Adipocyte (in vitro differentiated cells): Measurements from ENCODE around the gene LY6G6D.

Experiments used
- DNase-seq: peaks from one replicate; pipeline ENCODE4 v3.0.0-alpha.2; 2015; ENCODE audit warnings: low read depth
- H3K27me3 ChIP-seq: replicated peaks from 2 replicates; pipeline ENCODE4 v1.7.0; 2013; ENCODE audit warnings: mild to moderate bottlenecking, low read length, moderate library complexity; ENCODE audit not compliant: control insufficient read depth, insufficient read depth
- H3K36me3 ChIP-seq: 2 replicates; pipeline ENCODE4 v1.7.0; 2013; ENCODE audit warnings: low read length, mild to moderate bottlenecking, moderate library complexity; ENCODE audit not compliant: control insufficient read depth, insufficient read depth, severe bottlenecking
- H3K4me1 ChIP-seq: 2 replicates; pipeline ENCODE4 v1.7.0; 2013; ENCODE audit warnings: mild to moderate bottlenecking, low read length, moderate library complexity; ENCODE audit not compliant: control insufficient read depth, insufficient read depth
- H3K4me3 ChIP-seq: 2 replicates; pipeline ENCODE4 v1.7.0; 2013; ENCODE audit warnings: mild to moderate bottlenecking, low read length, moderate library complexity
- H3K9ac ChIP-seq: 2 replicates; pipeline ENCODE4 v1.7.0; 2013; ENCODE audit warnings: mild to moderate bottlenecking, low read length, moderate library complexity
- H3K9me3 ChIP-seq: 2 replicates; pipeline ENCODE4 v1.7.0; 2013; ENCODE audit warnings: mild to moderate bottlenecking, low read length, moderate library complexity; ENCODE audit not compliant: control insufficient read depth

Gene LY6G6D

GRCh38 chr6:31761343-31761742, 46.2 kb downstream of the LY6G6D start:
- Histone ChIP-seq H3K9me3 (no peaks in the 10 kb centered on the region), H3K4me1 (no peaks in the 10 kb centered on the region), H3K9ac (no peak overlapping the region), H3K4me3 (no peak overlapping the region), H3K27me3 (peaks cover 4% of the 10 kb centered on the region), H3K36me3 (no peaks in the 10 kb centered on the region)
- no peak for DNase-seq

- H3K9ac ChIP-seq, result no peak within 1 kb of the TSS
- H3K4me3 ChIP-seq, result no peak within 1 kb of the TSS
- H3K36me3 ChIP-seq, result no peaks in the 10 kb centered on the region
- H3K4me1 ChIP-seq, result no peaks in the 10 kb centered on the region
- no peaks in the 10 kb centered on the region for H3K9me3 ChIP-seq
- peaks cover 7% of the 10 kb centered on the region for H3K27me3 ChIP-seq
- no peak for DNase-seq
Observed at GRCh38 chr6:31762356-31762755, 47.2 kb downstream of the LY6G6D start, which contains the start of gene SAPCD1. SAPCD1 (plus strand) TSS chr6:31762656; CDS start chr6:31763055, 399 bp downstream.

- Histone ChIP-seq H3K9ac (no peak overlapping the region), H3K36me3 (no peaks in the 10 kb centered on the region), H3K4me3 (no peak overlapping the region), H3K4me1 (no peaks in the 10 kb centered on the region), H3K9me3 (no peaks in the 10 kb centered on the region), H3K27me3 (peaks cover 7% of the 10 kb centered on the region)
- no peak for DNase-seq
Observed at GRCh38 chr6:31762878-31763618, 47.9 kb downstream of the LY6G6D start.

GRCh38 chr6:31763619-31763940, 48.4 kb downstream of the LY6G6D start:
- peaks cover 7% of the 10 kb centered on the region for H3K27me3 ChIP-seq
- no peaks in the 10 kb centered on the region for H3K4me1 ChIP-seq
- no peaks in the 10 kb centered on the region for H3K9me3 ChIP-seq
- peak; percentile 47 for DNase-seq
- no peak overlapping the region for H3K4me3 ChIP-seq
- no peak overlapping the region for H3K9ac ChIP-seq
- no peaks in the 10 kb centered on the region for H3K36me3 ChIP-seq

GRCh38 chr6:31764198-31764597, 49.0 kb downstream of the LY6G6D start:
- H3K36me3 ChIP-seq, result no peaks in the 10 kb centered on the region
- H3K4me1 ChIP-seq, result no peaks in the 10 kb centered on the region
- H3K9ac ChIP-seq, result no peak overlapping the region
- peaks cover 7% of the 10 kb centered on the region for H3K27me3 ChIP-seq
- no peaks in the 10 kb centered on the region for H3K9me3 ChIP-seq
- no peak for DNase-seq
- H3K4me3 ChIP-seq, result no peak overlapping the region

- Histone ChIP-seq H3K36me3 (no peaks in the 10 kb centered on the region), H3K9ac (no peak overlapping the region), H3K4me1 (no peaks in the 10 kb centered on the region), H3K4me3 (no peak overlapping the region), H3K9me3 (no peaks in the 10 kb centered on the region), H3K27me3 (peaks cover 7% of the 10 kb centered on the region)
- DNase-seq, result no peak
Observed at GRCh38 chr6:31765559-31765909, 50.4 kb downstream of the LY6G6D start.

GRCh38 chr6:31765910-31766794, 51.0 kb downstream of the LY6G6D start:
- Histone ChIP-seq H3K4me3 (peak overlapping the region; percentile 33), H3K9ac (no peak overlapping the region), H3K4me1 (no peaks in the 10 kb centered on the region), H3K9me3 (no peaks in the 10 kb centered on the region), H3K36me3 (no peaks in the 10 kb centered on the region), H3K27me3 (peaks cover 7% of the 10 kb centered on the region)
- DNase-seq, result peak; percentile 38

GRCh38 chr6:31767096-31767645, 52.0 kb downstream of the LY6G6D start:
- Histone ChIP-seq H3K36me3 (no peaks in the 10 kb centered on the region), H3K9ac (no peak overlapping the region), H3K9me3 (no peaks in the 10 kb centered on the region), H3K4me3 (no peak overlapping the region), H3K27me3 (peaks cover 7% of the 10 kb centered on the region), H3K4me1 (no peaks in the 10 kb centered on the region)
- DNase-seq, result no peak
